Activated T-cell treated with anti-CD3 and anti-CD28 coated beads, Interleukin-2, amount 50 U/mL, for 24 hours (primary cell): Measurements from ENCODE around the gene TMEM9.

Experiments used
- DNase-seq: peaks from one replicate; pipeline ENCODE4 v3.0.0-alpha.2; 2020
- H3K27ac Mint-ChIP-seq: 2 replicates; pipeline ENCODE4 v1.8.0; 2020; ENCODE audit warnings: mild to moderate bottlenecking, mixed read lengths
- H3K27me3 Mint-ChIP-seq: 2 replicates; pipeline ENCODE4 v1.8.0; 2020; ENCODE audit warnings: mixed read lengths
- H3K36me3 Mint-ChIP-seq: 2 replicates; pipeline ENCODE4 v1.8.0; 2020; ENCODE audit warnings: low read depth, mixed read lengths
- H3K4me1 Mint-ChIP-seq: 2 replicates; pipeline ENCODE4 v1.8.0; 2020; ENCODE audit warnings: low read depth, mixed read lengths
- H3K4me3 Mint-ChIP-seq: 2 replicates; pipeline ENCODE4 v1.8.0; 2020; ENCODE audit warnings: mild to moderate bottlenecking, moderate library complexity, mixed read lengths
- H3K9me3 Mint-ChIP-seq: 2 replicates; pipeline ENCODE4 v1.8.0; 2020; ENCODE audit warnings: mixed read lengths

Gene TMEM9

DNA sequence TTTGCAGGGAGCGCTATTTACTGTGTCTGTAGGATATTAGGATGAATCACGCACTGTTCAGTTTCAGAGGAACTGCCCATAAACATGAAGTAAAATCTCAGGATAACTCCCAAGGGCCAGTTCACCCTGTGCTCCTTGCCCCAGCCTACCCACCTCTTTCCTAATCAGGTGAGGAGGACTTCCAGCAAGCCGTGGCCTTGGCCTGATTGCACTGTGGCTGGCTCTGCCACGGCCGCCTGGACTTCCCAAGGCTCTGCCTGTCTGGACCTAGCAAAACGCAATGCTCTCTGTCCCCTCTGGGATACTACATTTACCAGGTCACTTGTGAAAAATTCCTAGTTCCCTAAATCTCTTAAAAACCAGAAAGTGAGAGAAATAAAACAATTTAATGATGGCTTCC, 19.9 kb downstream of the TMEM9 start:
- no peak overlapping the region for H3K27ac Mint-ChIP-seq
- H3K4me1 Mint-ChIP-seq = no peaks in the 10 kb centered on the region
- no peaks in the 10 kb centered on the region for H3K9me3 Mint-ChIP-seq
- no peaks in the 10 kb centered on the region for H3K27me3 Mint-ChIP-seq
- DNase-seq = no peak
- no peak overlapping the region for H3K4me3 Mint-ChIP-seq
- H3K36me3 Mint-ChIP-seq = peaks cover 16% of the 10 kb centered on the region

- Mint-ChIP-seq H3K27ac (no peak overlapping the region), H3K27me3 (peaks cover 2% of the 10 kb centered on the region), H3K4me1 (no peaks in the 10 kb centered on the region)
Measured at GRCh38 chr1:201131398-201131797, 22.9 kb downstream of the TMEM9 start.

DNA sequence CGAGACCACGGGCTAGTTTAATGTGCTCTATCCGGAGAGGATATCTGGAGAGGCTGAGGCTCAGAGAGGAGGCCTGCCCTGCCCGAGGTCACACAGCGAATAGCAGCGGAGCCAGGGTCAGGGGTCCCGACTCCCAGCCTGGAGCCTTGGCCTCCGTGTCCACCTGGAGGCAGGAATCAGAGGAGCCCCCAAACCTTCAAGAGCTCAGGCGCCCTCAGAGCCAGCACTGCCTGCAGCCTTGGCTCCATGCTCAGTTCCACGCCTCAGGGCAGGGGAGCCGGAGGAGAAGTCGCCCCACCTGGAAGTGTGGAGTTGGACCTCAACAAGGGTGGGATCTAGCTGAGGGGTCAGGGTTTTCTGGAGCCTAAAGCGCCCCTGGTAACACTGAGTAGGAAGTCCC, 25.3 kb downstream of the TMEM9 start:
- H3K4me1 Mint-ChIP-seq = no peaks in the 10 kb centered on the region

More at GRCh38 chr1:201131398-201131797, 22.9 kb downstream of the TMEM9 start:
- DNase-seq = no peak
- H3K4me3 Mint-ChIP-seq = no peak overlapping the region
- no peaks in the 10 kb centered on the region for H3K9me3 Mint-ChIP-seq
- peaks cover 11% of the 10 kb centered on the region for H3K36me3 Mint-ChIP-seq

GRCh38 chr1:201128476-201128875, 25.8 kb downstream of the TMEM9 start:
- no peak for DNase-seq
- Mint-ChIP-seq H3K27me3 (peaks cover 20% of the 10 kb centered on the region), H3K4me3 (no peak overlapping the region), H3K9me3 (no peaks in the 10 kb centered on the region), H3K4me1 (no peaks in the 10 kb centered on the region), H3K27ac (no peak overlapping the region), H3K36me3 (no peaks in the 10 kb centered on the region)

More for the DNA sequence above, 25.3 kb downstream of the TMEM9 start:
- no peaks in the 10 kb centered on the region for H3K9me3 Mint-ChIP-seq
- DNase-seq = no peak
- no peak overlapping the region for H3K27ac Mint-ChIP-seq
- H3K4me3 Mint-ChIP-seq = no peak overlapping the region
- peaks cover 17% of the 10 kb centered on the region for H3K27me3 Mint-ChIP-seq
- H3K36me3 Mint-ChIP-seq = peaks cover 1% of the 10 kb centered on the region

GRCh38 chr1:201127755-201128455, 26.4 kb downstream of the TMEM9 start:
- H3K36me3 Mint-ChIP-seq = no peaks in the 10 kb centered on the region

DNA sequence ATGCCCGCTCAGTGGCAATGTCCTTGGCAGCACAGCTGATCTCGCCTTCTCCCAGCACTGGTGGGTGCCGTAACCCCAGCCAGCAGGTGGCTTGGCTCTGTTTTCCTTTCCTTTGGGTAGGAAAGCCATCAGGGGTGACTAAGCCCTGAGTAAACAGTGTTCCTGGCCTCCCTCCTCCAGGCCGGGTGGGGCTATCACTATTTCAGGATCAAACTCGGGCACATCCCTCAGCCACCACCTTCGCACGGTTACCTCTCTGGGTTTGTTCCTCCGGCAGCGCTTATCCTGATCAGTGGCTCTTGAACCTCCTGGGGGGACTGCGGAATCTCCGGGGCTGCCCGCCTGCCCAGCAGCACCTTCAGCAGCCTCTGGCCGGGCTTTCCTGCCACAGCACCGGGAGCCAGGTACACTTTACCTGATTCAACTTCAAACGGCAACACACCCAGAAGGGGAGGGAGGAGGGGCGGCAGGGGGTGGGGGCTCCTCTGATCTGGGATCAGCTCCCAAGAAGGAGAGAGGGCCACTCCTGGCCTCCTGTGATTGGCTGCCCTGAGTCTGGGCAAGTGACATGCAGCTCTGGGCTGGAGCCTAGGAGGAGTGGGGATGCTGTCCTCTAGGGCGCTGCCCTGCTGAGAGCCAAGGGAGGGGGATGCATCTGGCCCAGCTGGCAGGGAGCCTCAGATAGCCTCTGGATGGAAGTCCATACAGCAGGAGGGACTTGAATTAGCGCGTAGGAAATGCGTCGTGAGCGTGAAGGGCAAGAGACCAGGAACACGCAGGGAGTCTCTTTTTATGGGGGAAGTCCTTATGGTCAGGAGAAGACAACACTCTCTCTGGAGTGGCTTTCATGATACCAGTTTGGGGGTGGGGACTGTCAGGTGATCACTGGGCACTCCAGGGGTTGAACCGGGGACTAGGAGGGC, 27.2 kb downstream of the TMEM9 start, which contains the start of gene ASCL5:
Gene ASCL5, minus strand, starts transcription at position 353 of the 923 bp plus-strand sequence. CDS start 11,812 bp downstream, outside the sequence.
- DNase-seq = no peak
- Mint-ChIP-seq H3K36me3 (no peaks in the 10 kb centered on the region), H3K27me3 (peaks cover 23% of the 10 kb centered on the region)

More at GRCh38 chr1:201127755-201128455, 26.4 kb downstream of the TMEM9 start:
- H3K27ac Mint-ChIP-seq = no peak overlapping the region
- no peaks in the 10 kb centered on the region for H3K9me3 Mint-ChIP-seq
- no peak overlapping the region for H3K4me3 Mint-ChIP-seq
- no peaks in the 10 kb centered on the region for H3K4me1 Mint-ChIP-seq
- no peak for DNase-seq
- H3K27me3 Mint-ChIP-seq = peaks cover 23% of the 10 kb centered on the region

DNA sequence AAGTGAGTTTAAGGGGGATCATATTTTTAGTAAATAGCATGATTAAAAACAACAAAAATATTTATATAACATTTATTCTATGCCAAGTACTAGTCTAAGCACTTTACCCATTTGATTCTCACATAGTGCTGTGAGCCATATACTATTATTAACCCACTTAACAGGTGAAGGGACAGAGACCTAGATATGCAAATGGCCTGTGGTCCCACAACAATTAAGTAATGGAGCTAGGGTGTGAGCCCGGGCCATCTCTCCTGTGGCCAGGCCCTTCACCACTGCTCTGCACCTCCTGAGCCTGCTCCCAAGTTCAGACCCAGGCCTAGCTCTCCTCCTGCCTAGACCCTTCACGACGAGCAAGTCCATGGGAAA, 27.8 kb downstream of the TMEM9 start:
- H3K4me3 Mint-ChIP-seq = no peak overlapping the region
- no peaks in the 10 kb centered on the region for H3K4me1 Mint-ChIP-seq
- H3K9me3 Mint-ChIP-seq = no peaks in the 10 kb centered on the region
- no peaks in the 10 kb centered on the region for H3K36me3 Mint-ChIP-seq
- no peak for DNase-seq
- H3K27me3 Mint-ChIP-seq = peaks cover 23% of the 10 kb centered on the region
- no peak overlapping the region for H3K27ac Mint-ChIP-seq

More for the DNA sequence above, 27.2 kb downstream of the TMEM9 start, which contains the start of gene ASCL5:
- Mint-ChIP-seq H3K9me3 (no peaks in the 10 kb centered on the region), H3K4me3 (no peak within 1 kb of the TSS), H3K27ac (no peak within 1 kb of the TSS), H3K4me1 (no peaks in the 10 kb centered on the region)

GRCh38 chr1:201125800-201126199, 28.5 kb downstream of the TMEM9 start:
- Mint-ChIP-seq H3K27me3 (peaks cover 23% of the 10 kb centered on the region), H3K9me3 (no peaks in the 10 kb centered on the region), H3K36me3 (no peaks in the 10 kb centered on the region), H3K4me1 (no peaks in the 10 kb centered on the region), H3K27ac (no peak overlapping the region), H3K4me3 (no peak overlapping the region)
- no peak for DNase-seq

- H3K27ac Mint-ChIP-seq = no peak overlapping the region
- H3K4me1 Mint-ChIP-seq = no peaks in the 10 kb centered on the region
- no peak for DNase-seq
- H3K27me3 Mint-ChIP-seq = peaks cover 23% of the 10 kb centered on the region
- H3K4me3 Mint-ChIP-seq = no peak overlapping the region
- no peaks in the 10 kb centered on the region for H3K9me3 Mint-ChIP-seq
- no peaks in the 10 kb centered on the region for H3K36me3 Mint-ChIP-seq
Measured at GRCh38 chr1:201125019-201125418, 29.3 kb downstream of the TMEM9 start.

GRCh38 chr1:201123866-201124265, 30.4 kb downstream of the TMEM9 start:
- H3K4me1 Mint-ChIP-seq = peaks cover 6% of the 10 kb centered on the region
- H3K27me3 Mint-ChIP-seq = peaks cover 23% of the 10 kb centered on the region
- no peak overlapping the region for H3K27ac Mint-ChIP-seq
- H3K9me3 Mint-ChIP-seq = no peaks in the 10 kb centered on the region
- no peak for DNase-seq
- H3K4me3 Mint-ChIP-seq = no peak overlapping the region
- H3K36me3 Mint-ChIP-seq = no peaks in the 10 kb centered on the region

GRCh38 chr1:201122321-201122957, 31.8 kb downstream of the TMEM9 start:
- H3K4me3 Mint-ChIP-seq = no peak overlapping the region
- H3K4me1 Mint-ChIP-seq = peaks cover 6% of the 10 kb centered on the region
- H3K36me3 Mint-ChIP-seq = no peaks in the 10 kb centered on the region
- H3K27ac Mint-ChIP-seq = no peak overlapping the region
- peaks cover 21% of the 10 kb centered on the region for H3K27me3 Mint-ChIP-seq
- no peak for DNase-seq
- H3K9me3 Mint-ChIP-seq = no peaks in the 10 kb centered on the region

DNA sequence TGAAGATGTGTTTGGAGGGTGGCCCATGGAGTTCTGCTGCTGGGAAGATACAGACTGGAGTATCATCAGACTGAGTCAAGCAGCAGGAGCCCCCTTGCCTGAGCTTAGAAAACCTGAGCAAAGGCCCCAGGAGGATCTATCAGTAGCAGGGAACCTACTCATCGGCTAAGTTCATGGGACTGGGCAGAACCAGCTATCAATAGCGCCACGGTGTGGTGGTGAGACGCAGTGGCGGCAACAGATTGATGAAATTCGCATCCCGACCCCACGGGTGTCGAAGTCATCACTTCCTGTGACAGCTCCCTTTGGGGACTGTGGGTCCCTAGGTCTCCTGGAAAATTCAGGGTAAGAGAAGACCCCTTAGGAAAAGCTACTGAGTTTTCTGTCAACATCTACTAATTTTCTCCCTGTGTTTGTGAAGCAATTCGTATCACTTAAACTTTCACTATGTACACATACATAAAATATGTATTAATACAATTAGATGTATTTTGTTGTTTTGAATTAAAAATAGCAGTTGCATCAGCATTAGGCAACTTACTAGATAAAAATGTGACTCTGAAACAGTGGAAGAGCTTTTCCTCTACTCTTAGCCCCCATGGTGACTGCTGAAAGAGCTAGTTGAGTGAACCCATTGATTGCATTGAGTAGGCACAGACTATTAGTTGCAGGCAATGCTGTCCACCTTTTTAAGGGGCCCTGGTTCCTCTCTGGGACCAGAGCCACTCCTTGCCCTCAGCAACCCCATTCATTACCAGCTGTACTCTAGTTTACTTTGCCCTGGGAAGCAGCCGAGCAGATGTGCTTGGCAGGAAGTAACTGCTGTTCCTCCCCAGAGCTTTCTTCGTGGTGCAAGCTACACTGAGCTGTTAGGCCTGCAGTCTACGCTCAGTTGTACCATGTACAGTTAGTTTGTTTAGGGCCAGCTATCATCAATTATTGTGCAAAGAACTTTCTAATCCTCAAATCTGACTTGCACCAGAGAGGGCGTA, 34.8 kb downstream of the TMEM9 start:
- Mint-ChIP-seq H3K27ac (no peak overlapping the region), H3K27me3 (peaks cover 12% of the 10 kb centered on the region), H3K4me1 (peaks cover 15% of the 10 kb centered on the region), H3K4me3 (no peak overlapping the region), H3K36me3 (no peaks in the 10 kb centered on the region), H3K9me3 (no peaks in the 10 kb centered on the region)
- DNase-seq = peak; percentile 62

- H3K36me3 Mint-ChIP-seq = no peaks in the 10 kb centered on the region
- H3K27ac Mint-ChIP-seq = no peak overlapping the region
- H3K27me3 Mint-ChIP-seq = peaks cover 2% of the 10 kb centered on the region
- H3K4me1 Mint-ChIP-seq = peaks cover 16% of the 10 kb centered on the region
- H3K4me3 Mint-ChIP-seq = no peak overlapping the region
- DNase-seq = no peak
- no peaks in the 10 kb centered on the region for H3K9me3 Mint-ChIP-seq
Measured at GRCh38 chr1:201116091-201116490, 38.2 kb downstream of the TMEM9 start.
